ENCODE results near the gene VPREB1.

DNA sequence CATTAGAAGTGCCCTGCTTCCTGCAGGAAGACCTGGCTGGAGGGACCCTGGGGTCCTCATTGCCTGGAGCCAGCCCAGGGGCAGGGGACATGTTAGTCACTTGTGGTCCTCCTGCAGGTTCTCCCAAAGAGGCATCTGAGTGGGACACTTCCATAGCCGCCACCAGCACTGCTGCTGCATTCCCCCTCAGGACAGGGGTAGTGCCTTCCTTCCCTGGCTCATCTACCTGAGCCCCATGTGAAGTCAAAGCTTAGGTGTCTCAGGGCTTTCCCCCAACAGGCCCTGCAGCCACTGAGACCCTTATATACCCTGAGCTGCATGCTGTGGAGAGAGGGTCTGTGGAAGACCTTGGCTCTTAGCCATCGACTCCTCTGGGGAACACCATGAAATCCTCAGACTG, 45.0 kb upstream of the VPREB1 start:
- TF ChIP-seq SUZ12 (IDR thresholded peaks at IDR 0.05) (no peak), ELF4 (IDR thresholded peaks at IDR 0.05) (no peak), FOXK2 (IDR thresholded peaks at IDR 0.05) (no peak), SP1 (IDR thresholded peaks at IDR 0.05) (no peak), BHLHE40 (IDR thresholded peaks at IDR 0.05; ENCODE audit: borderline replicate concordance) (no peak), ARNT (IDR thresholded peaks at IDR 0.05) (no peak), NFRKB (IDR thresholded peaks at IDR 0.05) (no peak), HDGF (IDR thresholded peaks at IDR 0.05; ENCODE audit: borderline replicate concordance) (no peak), ZNF384 (IDR thresholded peaks at IDR 0.05) (no peak), CTBP1 (IDR thresholded peaks at IDR 0.05; ENCODE audit: borderline replicate concordance) (no peak)
- TF ChIP-seq, protein P1, sequence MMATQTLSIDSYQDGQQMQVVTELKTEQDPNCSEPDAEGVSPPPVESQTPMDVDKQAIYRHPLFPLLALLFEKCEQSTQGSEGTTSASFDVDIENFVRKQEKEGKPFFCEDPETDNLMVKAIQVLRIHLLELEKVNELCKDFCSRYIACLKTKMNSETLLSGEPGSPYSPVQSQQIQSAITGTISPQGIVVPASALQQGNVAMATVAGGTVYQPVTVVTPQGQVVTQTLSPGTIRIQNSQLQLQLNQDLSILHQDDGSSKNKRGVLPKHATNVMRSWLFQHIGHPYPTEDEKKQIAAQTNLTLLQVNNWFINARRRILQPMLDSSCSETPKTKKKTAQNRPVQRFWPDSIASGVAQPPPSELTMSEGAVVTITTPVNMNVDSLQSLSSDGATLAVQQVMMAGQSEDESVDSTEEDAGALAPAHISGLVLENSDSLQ (IDR thresholded peaks at IDR 0.05): no peak

Data from HEK293T (cell line).